ENCODE results near the gene FAM47B. TPM values are rescaled to one million over a fixed set of nuclear protein-coding genes. Genes with fewer than 3 reads are reported as not detected.

The FAM47B gene
- polyA plus RNA-seq, 1 of the 3 experiments (the other 2 are of a cell fraction) = not detected

GRCh38 chrX:34978171-34978570 is 35.6 kb downstream of the FAM47B start:
- WGBS (ENCODE audit: low lambda C conversion rate) = 14% methylated on average over 1 of the region's 3 CpGs
- Histone ChIP-seq H3K27me3 (ENCODE audit: insufficient read depth) (no peaks in the 10 kb centered on the region), H3K4me2 (no peak overlapping the region), H3K4me3 (ENCODE audit: low read depth in 2 of 2, low read length in 1 of 2) (no peak overlapping the region), H3K79me2 (ENCODE audit: insufficient read depth) (no peaks in the 10 kb centered on the region), H3K9me3 (no peaks in the 10 kb centered on the region), H3K4me1 (ENCODE audit: control insufficient read depth in 1 of 2, insufficient read depth in 2 of 2, low read depth in 1 of 2, low read length in 1 of 2) (no peaks in the 10 kb centered on the region), H3K36me3 (replicated peaks in 1 of 2; ENCODE audit: control insufficient read depth in 1 of 2, insufficient read depth in 2 of 2, low read length in 1 of 2) (no peaks in the 10 kb centered on the region), H3K9me2 (no peaks in the 10 kb centered on the region), H3K9ac (no peak overlapping the region), H2AFZ (ENCODE audit: low read depth) (no peak overlapping the region), H4K20me1 (ENCODE audit: insufficient read depth) (no peaks in the 10 kb centered on the region), H3F3A (replicated peaks; ENCODE audit: insufficient read depth) (no peaks in the 10 kb centered on the region), H3K27ac (ENCODE audit: low read depth in 2 of 2, low read length in 1 of 2) (no peak overlapping the region)
- no peak for TF ChIP-seq EZH2phosphoT487 (IDR thresholded peaks at IDR 0.05; ENCODE audit: borderline replicate concordance, low read depth)
- DNase-seq = no peak
- ChIA-PET POLR2A (no interaction called here), CTCF (interaction anchor here (1.2 kb wide), 1 partner anchor 403 kb away, joined by 3 read pairs; no protein-coding TSS in a partner anchor)

- no peaks in the 10 kb centered on the region for H3K36me3 ChIP-seq (replicated peaks in 1 of 2; ENCODE audit: control insufficient read depth in 1 of 2, insufficient read depth in 2 of 2, low read length in 1 of 2)
- no peaks in the 10 kb centered on the region for H3K27me3 ChIP-seq (ENCODE audit: insufficient read depth)
- H4K20me1 ChIP-seq (ENCODE audit: insufficient read depth) = no peaks in the 10 kb centered on the region
- no peak for DNase-seq
- CTCF ChIA-PET = no interaction called here
- H3K79me2 ChIP-seq (ENCODE audit: insufficient read depth) = no peaks in the 10 kb centered on the region
- no peak overlapping the region for H3K27ac ChIP-seq (ENCODE audit: low read depth in 2 of 2, low read length in 1 of 2)
- H3F3A ChIP-seq (replicated peaks; ENCODE audit: insufficient read depth) = no peaks in the 10 kb centered on the region
- H3K4me2 ChIP-seq = no peak overlapping the region
- H3K9ac ChIP-seq = no peak overlapping the region
- WGBS (ENCODE audit: low lambda C conversion rate) = 0% methylated on average over 1 of the region's 1 CpG
- no peaks in the 10 kb centered on the region for H3K9me2 ChIP-seq
- H3K4me1 ChIP-seq (ENCODE audit: control insufficient read depth in 1 of 2, insufficient read depth in 2 of 2, low read depth in 1 of 2, low read length in 1 of 2) = no peaks in the 10 kb centered on the region
- H2AFZ ChIP-seq (ENCODE audit: low read depth) = no peak overlapping the region
- TF ChIP-seq PBX3 (IDR thresholded peaks at IDR 0.05) (no peak), CTCF (IDR thresholded peaks at IDR 0.05) (no peak), IRF3 (IDR thresholded peaks at IDR 0.05; ENCODE audit: low read depth, low read length) (no peak), ELF1 (IDR thresholded peaks at IDR 0.05) (no peak), ZBTB33 (IDR thresholded peaks at IDR 0.05; ENCODE audit: borderline replicate concordance, low read depth) (no peak), YY1 (IDR thresholded peaks at IDR 0.05; ENCODE audit: low read depth) (no peak), TAF1 (IDR thresholded peaks at IDR 0.05; ENCODE audit: borderline replicate concordance, low read depth, low read length) (no peak), SMC3 (IDR thresholded peaks at IDR 0.05; ENCODE audit: low read depth, low read length) (no peak), FOXJ3 (CRISPR knock-in tag; IDR thresholded peaks at IDR 0.05) (no peak), MXI1 (IDR thresholded peaks at IDR 0.05; ENCODE audit: low read depth, low read length) (no peak), SIN3A (IDR thresholded peaks at IDR 0.05; ENCODE audit: borderline replicate concordance, low read depth, low read length) (no peak), POLR2AphosphoS5 (IDR thresholded peaks at IDR 0.05; ENCODE audit: low read depth, low read length) (no peak), RAD21 (IDR thresholded peaks at IDR 0.05; ENCODE audit: low read length) (no peak), EP300 (IDR thresholded peaks at IDR 0.05; ENCODE audit: borderline replicate concordance in 1 of 2, low read depth in 1 of 2, low read length in 1 of 2) (no peak), GABPA (IDR thresholded peaks at IDR 0.05; ENCODE audit: low read depth) (no peak), RFX5 (IDR thresholded peaks at IDR 0.05; ENCODE audit: low read length) (no peak)
- H3K9me3 ChIP-seq = no peaks in the 10 kb centered on the region
- POLR2A ChIA-PET = no interaction called here
- no peak overlapping the region for H3K4me3 ChIP-seq (ENCODE audit: low read depth in 2 of 2, low read length in 1 of 2)
Measured at GRCh38 chrX:34987646-34988045, 45.0 kb downstream of the FAM47B start.

Measured in SK-N-SH (cell line).